ENCODE results near the gene NF1.
"Not testable (repeated sequence)": the region's sequence is repeated elsewhere in the genome, so short reads cannot be mapped to it uniquely, and the experiment has no call there.

The NF1 gene

GRCh38 chr17:31321481-31321880 is 226.7 kb downstream of the NF1 start, which contains the start of gene EVI2A:
EVI2A (minus strand) TSS chr17:31321622; CDS start chr17:31319013, 2,609 bp downstream.
- DNase-seq = peak; percentile 75 to 87
- Mint-ChIP-seq H3K9me3 (no peaks in the 10 kb centered on the region), H3K27ac (peak within 1 kb of the TSS; percentile 96 to 98), H3K27me3 (no peaks in the 10 kb centered on the region), H3K4me3 (peak within 1 kb of the TSS; percentile 72 to 86), H3K4me1 (peaks cover 15% of the 10 kb centered on the region)
- ATAC-seq = peak; percentile 96

GRCh38 chr17:31321966-31322365 is 227.2 kb downstream of the NF1 start:
- ATAC-seq (peak; percentile 68), DNase-seq (peak in 1 of 2 donors; percentile 48)
- no peaks in the 10 kb centered on the region for H3K9me3 Mint-ChIP-seq
- H3K27ac Mint-ChIP-seq = peak overlapping the region; percentile 96 to 98
- H3K4me3 Mint-ChIP-seq = peak overlapping the region; percentile 72 to 86
- H3K4me1 Mint-ChIP-seq = peaks cover 15% of the 10 kb centered on the region
- H3K27me3 Mint-ChIP-seq = no peaks in the 10 kb centered on the region

GRCh38 chr17:31323551-31323950 is 228.8 kb downstream of the NF1 start:
- ATAC-seq (no peak), DNase-seq (no peak)
- no peaks in the 10 kb centered on the region for H3K9me3 Mint-ChIP-seq
- no peak overlapping the region for H3K27ac Mint-ChIP-seq
- H3K4me3 Mint-ChIP-seq = no peak overlapping the region
- H3K4me1 Mint-ChIP-seq = peaks cover 29% of the 10 kb centered on the region
- H3K27me3 Mint-ChIP-seq = no peaks in the 10 kb centered on the region

GRCh38 chr17:31327534-31328159 is 232.9 kb downstream of the NF1 start:
- DNase-seq = no peak
- ATAC-seq = no peak
- Mint-ChIP-seq H3K9me3 (no peaks in the 10 kb centered on the region), H3K27ac (peak overlapping the region; percentile 8 to 76), H3K27me3 (no peaks in the 10 kb centered on the region), H3K4me1 (peaks cover 39% of the 10 kb centered on the region), H3K4me3 (peak overlapping the region in 1 of 2 donors; percentile 54)

GRCh38 chr17:31328160-31328535 is 233.4 kb downstream of the NF1 start:
- peak overlapping the region in 1 of 2 donors; percentile 8 for H3K27ac Mint-ChIP-seq
- no peaks in the 10 kb centered on the region for H3K27me3 Mint-ChIP-seq
- DNase-seq = no peak
- H3K9me3 Mint-ChIP-seq = no peaks in the 10 kb centered on the region
- no peak for ATAC-seq
- H3K4me1 Mint-ChIP-seq = peaks cover 39% of the 10 kb centered on the region
- H3K4me3 Mint-ChIP-seq = peak overlapping the region in 1 of 2 donors; percentile 54

- no peak for ATAC-seq
- no peaks in the 10 kb centered on the region for H3K9me3 Mint-ChIP-seq
- DNase-seq = no peak
- H3K4me1 Mint-ChIP-seq = peaks cover 32% of the 10 kb centered on the region
- peak overlapping the region; percentile 19 to 58 for H3K27ac Mint-ChIP-seq
- no peaks in the 10 kb centered on the region for H3K27me3 Mint-ChIP-seq
- peak overlapping the region in 1 of 2 donors; percentile 45 for H3K4me3 Mint-ChIP-seq
Observed at GRCh38 chr17:31329221-31329620, 234.4 kb downstream of the NF1 start.

- Mint-ChIP-seq H3K9me3 (no peaks in the 10 kb centered on the region), H3K4me1 (no peaks in the 10 kb centered on the region), H3K4me3 (no peak overlapping the region), H3K27ac (no peak overlapping the region), H3K27me3 (no peaks in the 10 kb centered on the region)
- DNase-seq (no peak), ATAC-seq (no peak)
Observed at GRCh38 chr17:31339906-31340661, 245.3 kb downstream of the NF1 start.

- not testable (repeated sequence) for H3K27me3 Mint-ChIP-seq, H3K4me1 Mint-ChIP-seq, H3K9me3 Mint-ChIP-seq, H3K27ac Mint-ChIP-seq, H3K4me3 Mint-ChIP-seq, DNase-seq
- peak; percentile 31 for ATAC-seq
Observed at GRCh38 chr17:31345191-31345747, 250.5 kb downstream of the NF1 start.

GRCh38 chr17:31349454-31349853 is 254.7 kb downstream of the NF1 start:
- no peak overlapping the region for H3K27ac Mint-ChIP-seq
- ATAC-seq = no peak

GRCh38 chr17:31355935-31356334 is 261.2 kb downstream of the NF1 start:
- Mint-ChIP-seq H3K9me3 (no peaks in the 10 kb centered on the region), H3K27me3 (no peaks in the 10 kb centered on the region), H3K4me3 (no peak overlapping the region), H3K4me1 (no peaks in the 10 kb centered on the region), H3K27ac (peak overlapping the region in 1 of 2 donors; percentile 24)
- ATAC-seq (no peak), DNase-seq (no peak)

More at GRCh38 chr17:31349454-31349853, 254.7 kb downstream of the NF1 start:
- Mint-ChIP-seq H3K9me3 (no peaks in the 10 kb centered on the region), H3K4me1 (no peaks in the 10 kb centered on the region), H3K27me3 (no peaks in the 10 kb centered on the region), H3K4me3 (no peak overlapping the region)
- no peak for DNase-seq

GRCh38 chr17:31357091-31357490 is 262.3 kb downstream of the NF1 start:
- Mint-ChIP-seq H3K4me1 (no peaks in the 10 kb centered on the region), H3K27ac (no peak overlapping the region), H3K4me3 (no peak overlapping the region), H3K9me3 (no peaks in the 10 kb centered on the region), H3K27me3 (no peaks in the 10 kb centered on the region)
- ATAC-seq (no peak), DNase-seq (no peak)

- DNase-seq (no peak), ATAC-seq (no peak)
- Mint-ChIP-seq H3K9me3 (no peaks in the 10 kb centered on the region), H3K27ac (no peak overlapping the region), H3K27me3 (no peaks in the 10 kb centered on the region), H3K4me3 (no peak overlapping the region), H3K4me1 (no peaks in the 10 kb centered on the region)
Observed at GRCh38 chr17:31357839-31358394, 263.1 kb downstream of the NF1 start.

GRCh38 chr17:31364012-31364411 is 269.2 kb downstream of the NF1 start:
- DNase-seq (no peak), ATAC-seq (no peak)
- Mint-ChIP-seq H3K4me1 (no peaks in the 10 kb centered on the region), H3K9me3 (no peaks in the 10 kb centered on the region), H3K4me3 (no peak overlapping the region), H3K27ac (peak overlapping the region in 1 of 2 donors; percentile 67), H3K27me3 (no peaks in the 10 kb centered on the region)

GRCh38 chr17:31366088-31366487 is 271.3 kb downstream of the NF1 start:
- Mint-ChIP-seq H3K27ac (no peak overlapping the region), H3K4me1 (no peaks in the 10 kb centered on the region), H3K27me3 (no peaks in the 10 kb centered on the region), H3K9me3 (no peaks in the 10 kb centered on the region), H3K4me3 (no peak overlapping the region)
- DNase-seq (no peak), ATAC-seq (no peak)

- ATAC-seq (no peak), DNase-seq (no peak)
- Mint-ChIP-seq H3K9me3 (no peaks in the 10 kb centered on the region), H3K27ac (peak overlapping the region in 1 of 2 donors; percentile 36), H3K4me3 (no peak overlapping the region), H3K27me3 (no peaks in the 10 kb centered on the region), H3K4me1 (peaks cover 10% of the 10 kb centered on the region)
Observed at GRCh38 chr17:31369266-31369665, 274.5 kb downstream of the NF1 start.

Measured in stimulated activated naive CD8-positive, alpha-beta T cell treated with anti-CD3 and anti-CD28 coated beads, Interleukin-15, amount 100 ng/mL, for 72 hours (primary cell).